ENCODE results near the gene DAAM2. TPM values are rescaled to one million over a fixed set of nuclear protein-coding genes. Genes with fewer than 3 reads are reported as not detected.

The DAAM2 gene
- total RNA-seq, 4 donors from 2014 or later = 3.7 to 55.9 (median 11.9) TPM

DNA sequence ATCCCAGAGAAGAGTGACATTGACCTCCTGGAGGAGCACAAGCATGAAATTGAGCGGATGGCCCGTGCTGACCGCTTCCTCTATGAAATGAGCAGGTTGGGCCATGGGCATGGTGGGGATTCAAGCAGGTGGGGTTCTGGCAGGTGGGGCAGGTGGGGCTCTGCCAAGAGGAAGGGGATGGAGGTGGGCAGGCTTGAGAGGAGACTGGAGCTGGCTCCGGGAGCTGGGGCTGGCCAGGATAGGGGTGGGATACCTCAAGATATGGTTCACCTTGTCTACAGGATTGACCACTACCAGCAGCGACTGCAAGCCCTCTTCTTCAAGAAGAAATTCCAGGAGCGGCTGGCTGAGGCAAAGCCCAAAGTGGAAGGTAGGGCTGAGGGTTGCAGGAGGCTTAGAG, 99.2 kb downstream of the DAAM2 start:
- WGBS, 2 donors = 78 to 84% methylated on average over 3 to 6 of the region's 6 CpGs
- no peak for DNase-seq
- Histone ChIP-seq H3K27me3 (no peaks in the 10 kb centered on the region), H3K4me3 (no peak overlapping the region), H3K9me3 (no peaks in the 10 kb centered on the region), H3K36me3 (no peaks in the 10 kb centered on the region), H3K4me1 (peaks cover 0 to 31% (median 7%) of the 10 kb centered on the region in 3 donors), H3K27ac (peak overlapping the region in 1 of 4 donors; percentile 13)
- no peak for TF ChIP-seq POLR2A (IDR thresholded peaks at IDR 0.05)
- no peak for TF ChIP-seq CTCF (IDR thresholded peaks at IDR 0.05)
- intact Hi-C loops (cut with DNase I) = no loop called here

DNA sequence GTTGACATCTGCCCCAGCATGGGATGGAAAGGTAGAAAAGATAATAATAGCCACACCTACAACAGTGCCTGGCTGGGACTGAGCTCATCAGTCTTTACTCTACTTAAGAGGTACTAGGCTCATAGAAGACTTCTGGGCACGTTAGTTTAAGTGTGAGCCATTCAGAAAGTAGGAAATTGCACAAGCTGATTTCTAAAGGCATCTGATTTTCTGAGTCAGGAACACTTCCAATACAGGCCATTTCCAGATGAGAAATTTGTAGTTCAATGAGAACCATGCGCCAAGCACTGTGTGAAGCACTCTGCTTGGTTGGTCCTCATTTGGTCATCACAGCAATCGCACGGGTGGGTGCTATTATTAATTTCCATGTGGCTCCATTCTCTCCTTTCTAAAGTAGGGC, 99.8 kb downstream of the DAAM2 start:
- WGBS, 2 donors = 44 to 75% methylated on average over 4 of the region's 4 CpGs
- no peak for DNase-seq
- Histone ChIP-seq H3K36me3 (no peaks in the 10 kb centered on the region), H3K9me3 (no peaks in the 10 kb centered on the region), H3K4me3 (no peak overlapping the region), H3K27ac (peak overlapping the region in 1 of 4 donors; percentile 13), H3K4me1 (peaks cover 0 to 26% (median 7%) of the 10 kb centered on the region in 3 donors), H3K27me3 (no peaks in the 10 kb centered on the region)
- intact Hi-C loops (cut with DNase I) = no loop called here
- TF ChIP-seq POLR2A (IDR thresholded peaks at IDR 0.05) (no peak), CTCF (IDR thresholded peaks at IDR 0.05) (no peak)

GRCh38 chr6:39892490-39893129, 100.4 kb downstream of the DAAM2 start:
- Histone ChIP-seq H3K27me3 (no peaks in the 10 kb centered on the region), H3K4me3 (no peak overlapping the region), H3K27ac (peak overlapping the region in 1 of 4 donors; percentile 13), H3K4me1 (peaks cover 0 to 19% (median 7%) of the 10 kb centered on the region in 3 donors), H3K36me3 (peaks cover 0 to 4% (median 0%) of the 10 kb centered on the region in 3 donors), H3K9me3 (no peaks in the 10 kb centered on the region)
- DNase-seq = no peak
- peak in 5 of 6 experiments; percentile 46 to 64 (median 56) for TF ChIP-seq CTCF (IDR thresholded peaks at IDR 0.05)
- TF ChIP-seq POLR2A (IDR thresholded peaks at IDR 0.05) = no peak
- WGBS, 2 donors = 20 to 86% methylated on average over 1 of the region's 2 CpGs
- intact Hi-C loops (cut with DNase I) = no loop called here

GRCh38 chr6:39893286-39893685, 101.1 kb downstream of the DAAM2 start:
- TF ChIP-seq POLR2A (IDR thresholded peaks at IDR 0.05) = no peak
- TF ChIP-seq CTCF (IDR thresholded peaks at IDR 0.05) = no peak
- H3K4me1 ChIP-seq = peaks cover 0 to 12% (median 1%) of the 10 kb centered on the region in 3 donors
- no peaks in the 10 kb centered on the region for H3K27me3 ChIP-seq
- no peak overlapping the region for H3K27ac ChIP-seq
- intact Hi-C loops (cut with DNase I) = no loop called here
- WGBS, 2 donors = 67 to 70% methylated on average over 8 of the region's 8 CpGs
- no peak for DNase-seq
- no peak overlapping the region for H3K4me3 ChIP-seq
- no peaks in the 10 kb centered on the region for H3K9me3 ChIP-seq
- peaks cover 0 to 5% (median 0%) of the 10 kb centered on the region in 3 donors for H3K36me3 ChIP-seq

DNA sequence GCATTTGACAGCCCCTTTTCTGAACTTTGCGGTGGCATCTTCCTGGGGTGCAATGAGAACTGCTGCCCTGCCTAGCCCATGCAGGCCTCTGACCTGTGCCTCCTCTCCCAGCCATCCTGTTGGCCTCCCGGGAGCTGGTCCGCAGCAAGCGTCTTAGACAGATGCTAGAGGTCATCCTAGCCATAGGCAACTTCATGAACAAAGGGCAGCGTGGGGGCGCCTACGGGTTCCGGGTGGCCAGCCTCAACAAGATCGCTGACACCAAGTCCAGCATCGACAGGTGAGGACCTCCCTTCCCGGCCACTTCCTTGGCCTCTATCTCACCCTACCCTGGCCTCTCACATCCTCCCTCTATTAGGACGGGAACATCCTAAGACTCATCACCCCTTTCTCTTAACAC, 104.5 kb downstream of the DAAM2 start:
- Histone ChIP-seq H3K27me3 (no peaks in the 10 kb centered on the region), H3K27ac (no peak overlapping the region), H3K9me3 (no peaks in the 10 kb centered on the region), H3K4me1 (peaks cover 0 to 6% (median 0%) of the 10 kb centered on the region in 3 donors), H3K4me3 (no peak overlapping the region), H3K36me3 (peaks cover 0 to 12% (median 0%) of the 10 kb centered on the region in 3 donors)
- intact Hi-C loops (cut with DNase I) = no loop called here
- TF ChIP-seq CTCF (IDR thresholded peaks at IDR 0.05) = no peak
- TF ChIP-seq POLR2A (IDR thresholded peaks at IDR 0.05) = no peak
- no peak for DNase-seq
- 81 to 86% methylated on average over 7 to 9 of the region's 12 CpGs for WGBS, 2 donors

All from esophagus squamous epithelium (tissue), 5 donors.